ENCODE measurements around the gene PRDM2. TPM values are rescaled to one million over a fixed set of nuclear protein-coding genes. Genes with fewer than 3 reads are reported as not detected.

Gene PRDM2
- total and polyA plus RNA-seq, 8 donors, result 9.3 to 26.4 (median 15.1) TPM

DNA sequence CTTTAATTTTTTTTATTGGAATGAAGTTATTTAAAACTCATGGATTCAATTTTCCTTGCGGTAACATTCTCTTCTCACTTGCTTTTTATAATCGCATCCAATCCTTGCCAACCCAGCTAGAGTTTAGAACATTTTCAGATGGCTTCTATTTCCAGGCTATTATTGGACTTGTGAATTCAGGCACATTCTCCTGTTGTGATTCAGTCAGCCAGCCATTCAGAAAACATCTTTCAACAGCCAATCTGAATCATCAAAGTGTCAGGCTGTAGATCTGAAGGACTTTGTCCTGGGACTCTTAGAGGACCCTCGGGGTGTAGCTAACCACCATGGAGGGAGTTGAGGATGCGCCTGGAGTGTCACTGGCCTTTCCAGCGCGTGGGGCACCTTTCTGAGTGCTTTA lies 92.4 kb downstream of the PRDM2 start:
- Histone ChIP-seq H3K9me3 (no peaks in the 10 kb centered on the region), H3K27me3 (no peaks in the 10 kb centered on the region), H3K27ac (no peak overlapping the region), H3K4me1 (no peaks in the 10 kb centered on the region), H3K4me3 (no peak overlapping the region), H3K36me3 (peaks cover 0 to 3% (median 0%) of the 10 kb centered on the region in 3 donors)
- TF ChIP-seq, protein P1, sequence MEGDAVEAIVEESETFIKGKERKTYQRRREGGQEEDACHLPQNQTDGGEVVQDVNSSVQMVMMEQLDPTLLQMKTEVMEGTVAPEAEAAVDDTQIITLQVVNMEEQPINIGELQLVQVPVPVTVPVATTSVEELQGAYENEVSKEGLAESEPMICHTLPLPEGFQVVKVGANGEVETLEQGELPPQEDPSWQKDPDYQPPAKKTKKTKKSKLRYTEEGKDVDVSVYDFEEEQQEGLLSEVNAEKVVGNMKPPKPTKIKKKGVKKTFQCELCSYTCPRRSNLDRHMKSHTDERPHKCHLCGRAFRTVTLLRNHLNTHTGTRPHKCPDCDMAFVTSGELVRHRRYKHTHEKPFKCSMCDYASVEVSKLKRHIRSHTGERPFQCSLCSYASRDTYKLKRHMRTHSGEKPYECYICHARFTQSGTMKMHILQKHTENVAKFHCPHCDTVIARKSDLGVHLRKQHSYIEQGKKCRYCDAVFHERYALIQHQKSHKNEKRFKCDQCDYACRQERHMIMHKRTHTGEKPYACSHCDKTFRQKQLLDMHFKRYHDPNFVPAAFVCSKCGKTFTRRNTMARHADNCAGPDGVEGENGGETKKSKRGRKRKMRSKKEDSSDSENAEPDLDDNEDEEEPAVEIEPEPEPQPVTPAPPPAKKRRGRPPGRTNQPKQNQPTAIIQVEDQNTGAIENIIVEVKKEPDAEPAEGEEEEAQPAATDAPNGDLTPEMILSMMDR (IDR thresholded peaks at IDR 0.05), result no peak
- DNase-seq (no peak), FAIRE-seq (no peak), ATAC-seq (no peak)
- intact Hi-C loops (cut with DNase I), result no loop called here
- WGBS, 2 donors, result 96 to 98% methylated on average over 6 of the region's 6 CpGs

DNA sequence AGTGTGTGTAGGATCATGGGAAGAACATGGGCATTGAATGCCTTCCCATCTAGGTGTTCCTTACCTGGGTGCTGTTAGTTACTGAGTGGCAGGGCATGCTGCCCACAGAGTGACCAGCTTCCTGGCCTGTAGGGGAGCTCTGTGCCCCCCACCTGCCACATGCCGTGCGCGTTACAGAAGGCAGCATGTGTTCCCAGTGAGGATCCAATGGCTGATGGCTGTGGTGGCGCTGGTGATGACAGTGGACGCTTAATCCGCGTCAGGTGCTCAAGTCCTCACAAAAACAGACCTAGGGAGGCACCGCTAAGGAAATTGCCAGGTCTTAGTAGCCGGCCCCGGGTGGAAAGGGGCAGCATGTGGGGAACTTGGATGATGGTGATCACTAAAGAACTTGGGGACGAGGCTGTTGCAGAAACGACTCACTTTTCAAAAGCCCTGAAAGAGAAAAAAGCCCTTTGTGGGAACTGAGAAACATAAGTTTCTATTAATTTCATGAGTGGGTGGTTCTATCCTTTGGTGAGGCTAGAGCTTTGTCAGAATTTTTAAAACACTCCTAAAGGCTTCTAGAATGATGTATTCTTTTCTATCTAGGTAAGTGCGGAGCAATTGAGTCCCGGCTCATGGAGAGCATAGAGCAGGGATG lies 93.2 kb downstream of the PRDM2 start:
- 92 to 96% methylated on average over 14 of the region's 14 CpGs for WGBS, 2 donors
- no peak overlapping the region for H3K4me3 ChIP-seq
- no peaks in the 10 kb centered on the region for H3K27me3 ChIP-seq
- no peak overlapping the region for H3K27ac ChIP-seq
- H3K9me3 ChIP-seq, result no peaks in the 10 kb centered on the region
- H3K36me3 ChIP-seq, result peaks cover 0 to 3% (median 0%) of the 10 kb centered on the region in 3 donors
- TF ChIP-seq, protein P1 (IDR thresholded peaks at IDR 0.05), result no peak
- DNase-seq, result no peak
- no peaks in the 10 kb centered on the region for H3K4me1 ChIP-seq
- no peak for FAIRE-seq
- no peak for ATAC-seq
- intact Hi-C loops (cut with DNase I), result no loop called here

DNA sequence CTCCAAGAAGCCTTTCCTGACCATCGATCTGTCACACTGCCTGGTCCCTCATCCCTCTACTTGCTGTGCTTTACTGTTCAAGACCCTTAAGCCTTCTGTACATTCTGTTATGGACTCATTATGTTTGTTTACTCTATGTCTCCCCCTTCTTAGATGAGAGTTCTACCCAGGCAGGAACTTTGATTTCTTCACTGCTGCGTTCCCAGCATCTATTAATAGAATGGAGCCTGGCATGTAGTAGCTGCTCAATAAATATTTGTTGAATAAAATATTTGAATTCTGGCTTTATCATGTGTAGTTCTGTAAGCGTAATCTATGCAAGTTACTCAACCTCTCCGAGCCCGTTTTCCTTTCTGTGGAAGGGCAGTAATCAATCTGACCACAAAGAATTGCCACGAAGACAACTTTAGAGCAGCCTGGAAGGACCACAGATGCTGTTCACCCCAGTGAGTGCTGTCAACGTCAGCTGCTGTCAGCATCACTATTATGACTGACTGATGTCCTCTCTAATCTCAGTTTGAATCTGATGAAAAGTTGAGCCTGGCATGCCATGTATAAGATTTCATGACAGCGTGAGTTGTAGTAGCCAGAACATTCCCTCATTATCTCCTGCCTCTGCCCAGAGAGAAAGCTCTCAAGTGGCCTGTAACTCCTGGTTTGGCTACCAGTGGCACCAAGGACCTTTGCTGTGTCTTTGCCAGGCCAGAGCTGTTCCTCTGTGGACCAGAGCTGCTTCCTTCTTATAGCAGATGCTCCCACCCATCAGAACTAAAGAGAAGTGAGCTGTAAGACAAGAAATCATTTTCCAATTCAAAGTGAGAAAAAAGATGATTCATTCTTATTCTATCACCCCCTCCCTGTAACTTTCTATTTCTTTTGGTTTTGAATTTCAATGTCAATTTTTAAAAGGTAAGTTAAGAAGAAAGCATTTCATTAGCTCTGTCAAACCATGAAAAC lies 94.5 kb downstream of the PRDM2 start:
- Histone ChIP-seq H3K36me3 (no peaks in the 10 kb centered on the region), H3K4me3 (no peak overlapping the region), H3K27me3 (no peaks in the 10 kb centered on the region), H3K9me3 (no peaks in the 10 kb centered on the region), H3K27ac (no peak overlapping the region), H3K4me1 (peaks cover 0 to 6% (median 4%) of the 10 kb centered on the region in 3 donors)
- TF ChIP-seq, protein P1 (IDR thresholded peaks at IDR 0.05), result no peak
- 87 to 90% methylated on average over 8 of the region's 8 CpGs for WGBS, 2 donors
- intact Hi-C loops (cut with DNase I), result no loop called here
- FAIRE-seq (no peak), ATAC-seq (no peak), DNase-seq (no peak)

DNA sequence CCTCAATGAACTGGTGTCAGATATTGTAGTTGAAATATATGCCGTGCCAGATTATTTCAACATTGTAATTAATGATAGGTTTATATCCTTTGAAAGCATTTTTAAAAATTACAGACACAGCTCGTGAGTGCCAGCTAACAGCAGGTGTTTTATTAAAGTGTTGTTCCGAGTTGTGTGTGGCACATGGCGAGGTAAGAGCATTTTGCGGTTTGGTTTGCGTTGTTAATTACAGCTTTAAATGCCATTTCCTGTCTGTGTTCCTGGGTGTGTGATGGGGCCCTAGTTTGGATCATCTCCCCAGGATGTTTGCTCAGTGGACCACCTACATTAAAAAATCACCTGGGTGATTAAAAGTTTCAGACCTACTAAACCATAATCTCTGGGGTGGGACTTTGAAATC lies 97.4 kb downstream of the PRDM2 start:
- Histone ChIP-seq H3K27ac (no peak overlapping the region), H3K4me3 (no peak overlapping the region), H3K4me1 (peaks cover 5 to 12% (median 7%) of the 10 kb centered on the region in 3 donors), H3K27me3 (no peaks in the 10 kb centered on the region), H3K36me3 (no peaks in the 10 kb centered on the region), H3K9me3 (no peaks in the 10 kb centered on the region)
- TF ChIP-seq, protein P1 (IDR thresholded peaks at IDR 0.05), result no peak
- ATAC-seq, result no peak
- intact Hi-C loops (cut with DNase I), result no loop called here
- no peak for DNase-seq
- 59 to 63% methylated on average over 6 of the region's 6 CpGs for WGBS, 2 donors
- no peak for FAIRE-seq
